A673 (cell line): ENCODE data around the gene BLACAT1. TPM values are rescaled to one million over a fixed set of nuclear protein-coding genes. Genes with fewer than 3 reads are reported as not detected.

Experiments used
- BruUV-seq: library from RNA; stranded (reverse); fragments of 400-500 nt; replicated peaks from 2 replicates; lab custom pipeline; 2021; lab: Mats Ljungman, UMichigan
- CTCF ChIA-PET: fragments of 300-600 bp; sonication (Branson Sonifier 250); formaldehyde crosslinking; loops from one replicate; lab custom pipeline; 2022; ENCODE audit warnings: antibody characterized with exemption; lab: Charles Lee
- POLR2A ChIA-PET: fragments of 300-600 bp; sonication (Branson Sonifier 250); formaldehyde crosslinking; loops from one replicate; lab custom pipeline; 2022; ENCODE audit warnings: antibody characterized with exemption; ENCODE audit not compliant: low non-redundant PET; lab: Charles Lee
- DNase-seq: peaks from one replicate; pipeline ENCODE4 v3.0.0-alpha.2; 2015; ENCODE audit warnings: low spot score
- H3K27ac ChIP-seq: fragments of 200-600 bp; sonication (generic); 2 replicates; pipeline ENCODE4 v1.5.1; 2016; ENCODE audit warnings: mixed run types, low read depth, mild to moderate bottlenecking, mixed read lengths, antibody characterized with exemption, low read length; ENCODE audit not compliant: poor library complexity, severe bottlenecking
- H3K27me3 ChIP-seq: fragments of 200-600 bp; sonication (generic); replicated peaks from 2 replicates; pipeline ENCODE4 v1.6.1; 2017; ENCODE audit warnings: mixed run types, low read depth, mild to moderate bottlenecking, mixed read lengths, antibody characterized with exemption, low read length; ENCODE audit not compliant: insufficient read depth, poor library complexity
- H3K36me3 ChIP-seq: fragments of 200-600 bp; sonication (generic); 2 replicates; pipeline ENCODE4 v1.6.1; 2016; ENCODE audit warnings: mixed run types, mild to moderate bottlenecking, mixed read lengths, antibody characterized with exemption, low read length; ENCODE audit not compliant: insufficient read depth, poor library complexity, severe bottlenecking
- H3K4me1 ChIP-seq: fragments of 200-600 bp; sonication (generic); 2 replicates; pipeline ENCODE4 v1.6.1; 2017; ENCODE audit warnings: mixed run types, mild to moderate bottlenecking, mixed read lengths, antibody characterized with exemption, low read length; ENCODE audit not compliant: insufficient read depth, poor library complexity, severe bottlenecking
- H3K4me3 ChIP-seq: fragments of 200-600 bp; sonication (generic); 2 replicates; pipeline ENCODE4 v1.5.1; 2016; ENCODE audit warnings: low read depth, mixed run types, mild to moderate bottlenecking, mixed read lengths, low read length; ENCODE audit not compliant: poor library complexity, severe bottlenecking
- H3K9me3 ChIP-seq: fragments of 200-600 bp; sonication (generic); 2 replicates; pipeline ENCODE4 v1.6.1; 2016; ENCODE audit warnings: mixed run types, low read depth, mild to moderate bottlenecking, mixed read lengths, antibody characterized with exemption, low read length; ENCODE audit not compliant: poor library complexity, severe bottlenecking
- EZH2 ChIP-seq: fragments of 200-600 bp; sonication (generic); IDR thresholded peaks from 2 replicates; pipeline ENCODE4 v1.6.1; 2017; ENCODE audit warnings: borderline replicate concordance, low read depth, mild to moderate bottlenecking, mixed read lengths, antibody characterized with exemption, low read length; ENCODE audit not compliant: poor library complexity, severe bottlenecking
- intact Hi-C: fragments of 100-400 bp; cut with micrococcal nuclease; formaldehyde crosslinking; loops from one replicate; pipeline ENCODE4 v1.10.0; 2022; ENCODE audit not compliant: unreplicated experiment
- total RNA-seq: library from RNA; stranded (reverse); gene quantifications from 2 replicates; pipeline ENCODE4 v1.2.3, GENCODE V29; 2021
- TF ChIP-seq, protein P1 (sequence below): fragments of 300-800, 200-600 bp; sonication (generic); conservative IDR thresholded peaks from 2 replicates; pipeline ENCODE4 v1.5.1; 2017; ENCODE audit warnings: low read depth, mild to moderate bottlenecking, antibody characterized with exemption, low read length, moderate library complexity, mixed read lengths

The BLACAT1 gene
- total RNA-seq, 1 experiment from 2014 or later = 0.45 TPM

DNA sequence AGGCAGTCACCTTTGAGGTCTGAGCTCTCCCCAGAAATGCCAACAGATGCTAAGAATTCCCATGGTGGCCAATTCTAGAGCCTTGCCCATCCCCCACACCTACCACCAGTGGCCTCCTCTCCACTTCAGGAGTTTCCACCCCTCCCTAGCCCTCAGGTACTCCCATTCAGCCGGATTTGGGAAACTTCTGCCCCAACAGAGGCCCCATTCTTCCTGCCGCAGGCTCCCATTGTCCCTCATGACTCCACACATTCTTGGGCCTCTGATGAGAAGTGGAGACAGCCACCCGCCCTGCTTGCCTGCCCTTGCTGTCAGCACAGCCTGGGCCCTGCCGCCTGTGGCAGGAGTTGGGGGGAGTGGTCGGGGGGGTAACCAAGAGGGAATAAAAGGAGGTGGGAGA lies 4.6 kb downstream of the BLACAT1 start:
- intact Hi-C loops = no loop called here
- Histone ChIP-seq H3K4me1 (peaks cover 56% of the 10 kb centered on the region), H3K9me3 (no peaks in the 10 kb centered on the region), H3K27me3 (peaks cover 25% of the 10 kb centered on the region), H3K4me3 (no peak overlapping the region), H3K27ac (no peak overlapping the region), H3K36me3 (no peaks in the 10 kb centered on the region)
- CTCF ChIA-PET = no interaction called here
- DNase-seq = no peak
- TF ChIP-seq, protein P1, sequence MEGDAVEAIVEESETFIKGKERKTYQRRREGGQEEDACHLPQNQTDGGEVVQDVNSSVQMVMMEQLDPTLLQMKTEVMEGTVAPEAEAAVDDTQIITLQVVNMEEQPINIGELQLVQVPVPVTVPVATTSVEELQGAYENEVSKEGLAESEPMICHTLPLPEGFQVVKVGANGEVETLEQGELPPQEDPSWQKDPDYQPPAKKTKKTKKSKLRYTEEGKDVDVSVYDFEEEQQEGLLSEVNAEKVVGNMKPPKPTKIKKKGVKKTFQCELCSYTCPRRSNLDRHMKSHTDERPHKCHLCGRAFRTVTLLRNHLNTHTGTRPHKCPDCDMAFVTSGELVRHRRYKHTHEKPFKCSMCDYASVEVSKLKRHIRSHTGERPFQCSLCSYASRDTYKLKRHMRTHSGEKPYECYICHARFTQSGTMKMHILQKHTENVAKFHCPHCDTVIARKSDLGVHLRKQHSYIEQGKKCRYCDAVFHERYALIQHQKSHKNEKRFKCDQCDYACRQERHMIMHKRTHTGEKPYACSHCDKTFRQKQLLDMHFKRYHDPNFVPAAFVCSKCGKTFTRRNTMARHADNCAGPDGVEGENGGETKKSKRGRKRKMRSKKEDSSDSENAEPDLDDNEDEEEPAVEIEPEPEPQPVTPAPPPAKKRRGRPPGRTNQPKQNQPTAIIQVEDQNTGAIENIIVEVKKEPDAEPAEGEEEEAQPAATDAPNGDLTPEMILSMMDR = no peak
- no peak for TF ChIP-seq EZH2
- POLR2A ChIA-PET = no interaction called here
- no TSS peak for BruUV-seq

DNA sequence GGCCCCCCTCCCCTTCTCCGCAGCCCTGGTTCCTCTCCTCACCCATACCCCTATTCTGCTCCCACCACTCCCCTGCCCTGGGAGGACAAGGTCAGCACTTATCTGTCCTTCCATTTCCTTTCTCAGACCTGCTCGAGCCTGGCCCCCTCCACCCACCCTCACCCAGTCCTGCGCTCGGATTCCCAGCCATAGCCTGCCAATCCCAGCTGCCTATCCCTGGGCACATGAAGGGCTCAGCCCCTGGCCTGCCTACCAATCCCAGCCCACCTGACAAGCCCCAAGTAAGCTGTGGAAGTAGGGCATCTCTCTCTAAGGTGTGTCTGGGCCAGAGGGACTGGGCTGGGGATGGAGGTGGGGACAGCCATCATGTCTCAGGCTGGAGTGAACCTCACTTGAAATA lies 5.4 kb downstream of the BLACAT1 start:
- peaks cover 63% of the 10 kb centered on the region for H3K4me1 ChIP-seq
- no peak overlapping the region for H3K4me3 ChIP-seq
- peak overlapping the region; percentile 35 for H3K27ac ChIP-seq
- H3K36me3 ChIP-seq = no peaks in the 10 kb centered on the region
- POLR2A ChIA-PET = no interaction called here
- intact Hi-C loops = no loop called here
- CTCF ChIA-PET = interaction anchor here (0.6 to 1.5 kb wide), 3 partner anchors 20 to 468 kb away, joined by 4 to 6 read pairs (median 6); no protein-coding TSS in a partner anchor
- peaks cover 18% of the 10 kb centered on the region for H3K27me3 ChIP-seq
- no TSS peak for BruUV-seq
- DNase-seq = no peak
- no peaks in the 10 kb centered on the region for H3K9me3 ChIP-seq
- TF ChIP-seq EZH2 = no peak
- TF ChIP-seq, protein P1 = no peak

DNA sequence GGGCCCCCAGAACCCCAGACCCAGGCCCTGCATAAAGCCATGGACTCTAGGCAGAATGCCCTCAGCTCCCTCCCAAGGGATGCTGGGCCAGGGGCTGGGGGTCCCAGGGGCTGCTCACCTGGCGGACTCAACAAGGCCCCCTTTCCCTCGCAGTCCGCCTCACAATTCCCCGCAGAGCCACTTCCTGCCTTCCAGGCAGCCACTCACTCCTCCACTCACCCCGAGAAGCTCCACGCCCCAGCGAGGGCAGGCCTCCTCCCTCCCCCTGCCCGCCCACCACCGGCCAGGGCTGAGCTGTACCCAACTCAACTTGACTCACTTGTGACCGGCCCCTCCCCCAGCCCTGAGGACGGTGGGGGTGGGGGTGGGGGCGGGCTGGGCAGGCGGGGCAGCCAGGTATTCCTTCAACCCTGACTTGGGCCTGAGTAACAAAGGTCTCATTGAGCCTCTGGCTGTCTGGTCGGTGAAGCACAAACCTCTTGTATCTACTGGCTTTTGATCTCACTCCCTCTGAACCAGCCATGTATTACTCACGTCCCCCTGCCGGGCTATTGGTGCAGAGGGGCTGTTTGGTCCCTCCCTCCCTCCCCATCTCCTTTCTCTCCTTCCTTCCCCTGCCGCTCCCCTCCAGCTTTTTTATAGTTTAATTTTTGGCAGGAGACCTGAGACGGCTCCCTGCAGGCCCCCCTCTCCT lies 5.9 kb downstream of the BLACAT1 start:
- H3K4me1 ChIP-seq = peaks cover 68% of the 10 kb centered on the region
- ChIA-PET POLR2A (no interaction called here), CTCF (interaction anchor here (0.6 to 1.5 kb wide), 3 partner anchors 19 to 469 kb away, joined by 4 to 6 read pairs (median 6); no protein-coding TSS in a partner anchor)
- peak; percentile 69 for DNase-seq
- H3K36me3 ChIP-seq = no peaks in the 10 kb centered on the region
- intact Hi-C loops = no loop called here
- no TSS peak for BruUV-seq
- no peaks in the 10 kb centered on the region for H3K9me3 ChIP-seq
- H3K4me3 ChIP-seq = peak overlapping the region; percentile 6
- H3K27me3 ChIP-seq = peaks cover 12% of the 10 kb centered on the region
- H3K27ac ChIP-seq = peak overlapping the region; percentile 67
- TF ChIP-seq, protein P1 = no peak
- TF ChIP-seq EZH2 = no peak
